HG03442 (cell line): ENCODE data around the gene APOBEC3B.
A peak's percentile ranks its signal among the peaks of the same experiment; 100 is the strongest.
"Not testable (repeated sequence)": the region's sequence is repeated elsewhere in the genome, so short reads cannot be mapped to it uniquely, and the experiment has no call there.

Experiments
- ATAC-seq: cut with Tn5 transposase; IDR thresholded peaks from one replicate; pipeline ENCODE4 v1.9.1; 2021; ENCODE audit warnings: mild to moderate bottlenecking, moderate library complexity; ENCODE audit not compliant: unreplicated experiment

Gene APOBEC3B

GRCh38 chr22:38981992-38982927, at the start of gene APOBEC3B:
TSS of gene APOBEC3B (plus strand) at chr22:38982347. CDS start at chr22:38982454, 107 bp downstream.
- peak; percentile 38 for ATAC-seq

GRCh38 chr22:38935023-38935422, 47.1 kb upstream of the APOBEC3B start:
- no peak for ATAC-seq

- no peak for ATAC-seq
Measured at GRCh38 chr22:38935616-38936015, 46.5 kb upstream of the APOBEC3B start.

- no peak for ATAC-seq
Measured at GRCh38 chr22:38936562-38936961, 45.6 kb upstream of the APOBEC3B start.

GRCh38 chr22:38937036-38937435, 45.1 kb upstream of the APOBEC3B start:
- ATAC-seq: no peak

- no peak for ATAC-seq
Measured at GRCh38 chr22:38937541-38937940, 44.6 kb upstream of the APOBEC3B start.

- no peak for ATAC-seq
Measured at GRCh38 chr22:38938221-38938620, 43.9 kb upstream of the APOBEC3B start.

GRCh38 chr22:38938925-38939324, 43.2 kb upstream of the APOBEC3B start:
- ATAC-seq: no peak

- ATAC-seq: peak; percentile 11
Measured at GRCh38 chr22:38940811-38941384, 41.2 kb upstream of the APOBEC3B start.

GRCh38 chr22:38941488-38941987, 40.6 kb upstream of the APOBEC3B start:
- ATAC-seq: peak; percentile 68

GRCh38 chr22:38942702-38943101, 39.4 kb upstream of the APOBEC3B start:
- ATAC-seq: no peak

GRCh38 chr22:38943201-38943600, 38.9 kb upstream of the APOBEC3B start:
- no peak for ATAC-seq

GRCh38 chr22:38943882-38944281, 38.3 kb upstream of the APOBEC3B start:
- ATAC-seq: no peak

GRCh38 chr22:38944653-38945052, 37.5 kb upstream of the APOBEC3B start:
- no peak for ATAC-seq

- not testable (repeated sequence) for ATAC-seq
Measured at GRCh38 chr22:38945706-38946338, 36.3 kb upstream of the APOBEC3B start.

GRCh38 chr22:38946771-38947170, 35.4 kb upstream of the APOBEC3B start:
- no peak for ATAC-seq

GRCh38 chr22:38947321-38948140, 34.6 kb upstream of the APOBEC3B start:
- ATAC-seq: no peak

- no peak for ATAC-seq
Measured at GRCh38 chr22:38948181-38948940, 33.8 kb upstream of the APOBEC3B start.

- no peak for ATAC-seq
Measured at GRCh38 chr22:38949889-38950405, 32.2 kb upstream of the APOBEC3B start.
